Measurements from ENCODE around the gene NLGN1.

The NLGN1 gene

GRCh38 chr3:173958805-173959204 is 561.3 kb downstream of the NLGN1 start:
- DNase-seq (ENCODE audit: low read depth) = no peak
- TF ChIP-seq MYC (IDR thresholded peaks at IDR 0.05; ENCODE audit: low read depth, low read length) (no peak), CTCF (IDR thresholded peaks at IDR 0.05; ENCODE audit: low read depth, low read length) (no peak), POLR2A (IDR thresholded peaks at IDR 0.05; ENCODE audit: extremely low read depth, insufficient read length) (no peak), MAX (IDR thresholded peaks at IDR 0.05; ENCODE audit: low read depth, low read length) (no peak)

GRCh38 chr3:173970281-173970680 is 572.7 kb downstream of the NLGN1 start:
- DNase-seq (ENCODE audit: low read depth) = no peak
- H3K4me3 ChIP-seq (ENCODE audit: low read depth, low read length) = no peak overlapping the region
- TF ChIP-seq MAX (IDR thresholded peaks at IDR 0.05; ENCODE audit: low read depth, low read length) = no peak
- TF ChIP-seq MYC (IDR thresholded peaks at IDR 0.05; ENCODE audit: low read depth, low read length) = no peak
- no peak for TF ChIP-seq POLR2A (IDR thresholded peaks at IDR 0.05; ENCODE audit: extremely low read depth, insufficient read length)
- TF ChIP-seq CTCF (IDR thresholded peaks at IDR 0.05; ENCODE audit: low read depth, low read length) = no peak

More at GRCh38 chr3:173958805-173959204, 561.3 kb downstream of the NLGN1 start:
- no peak overlapping the region for H3K4me3 ChIP-seq (ENCODE audit: low read depth, low read length)

- H3K4me3 ChIP-seq (ENCODE audit: low read depth, low read length) = no peak overlapping the region
- DNase-seq (ENCODE audit: low read depth) = no peak
- TF ChIP-seq POLR2A (IDR thresholded peaks at IDR 0.05; ENCODE audit: extremely low read depth, insufficient read length) (no peak), CTCF (IDR thresholded peaks at IDR 0.05; ENCODE audit: low read depth, low read length) (no peak), MYC (IDR thresholded peaks at IDR 0.05; ENCODE audit: low read depth, low read length) (no peak), MAX (IDR thresholded peaks at IDR 0.05; ENCODE audit: low read depth, low read length) (no peak)
Observed at GRCh38 chr3:173976281-173976680, 578.7 kb downstream of the NLGN1 start.

GRCh38 chr3:173977747-173978146 is 580.2 kb downstream of the NLGN1 start:
- no peak overlapping the region for H3K4me3 ChIP-seq (ENCODE audit: low read depth, low read length)
- no peak for TF ChIP-seq CTCF (IDR thresholded peaks at IDR 0.05; ENCODE audit: low read depth, low read length)
- no peak for TF ChIP-seq MYC (IDR thresholded peaks at IDR 0.05; ENCODE audit: low read depth, low read length)
- no peak for TF ChIP-seq POLR2A (IDR thresholded peaks at IDR 0.05; ENCODE audit: extremely low read depth, insufficient read length)
- no peak for TF ChIP-seq MAX (IDR thresholded peaks at IDR 0.05; ENCODE audit: low read depth, low read length)
- no peak for DNase-seq (ENCODE audit: low read depth)

- no peak for TF ChIP-seq MAX (IDR thresholded peaks at IDR 0.05; ENCODE audit: low read depth, low read length)
- no peak for DNase-seq (ENCODE audit: low read depth)
- H3K4me3 ChIP-seq (ENCODE audit: low read depth, low read length) = no peak overlapping the region
Observed at GRCh38 chr3:173983343-173983742, 585.8 kb downstream of the NLGN1 start.

GRCh38 chr3:173986861-173987410 is 589.4 kb downstream of the NLGN1 start:
- DNase-seq (ENCODE audit: low read depth) = no peak

More at GRCh38 chr3:173986861-173987410, 589.4 kb downstream of the NLGN1 start:
- TF ChIP-seq MYC (IDR thresholded peaks at IDR 0.05; ENCODE audit: low read depth, low read length) = no peak
- no peak for TF ChIP-seq POLR2A (IDR thresholded peaks at IDR 0.05; ENCODE audit: extremely low read depth, insufficient read length)
- TF ChIP-seq MAX (IDR thresholded peaks at IDR 0.05; ENCODE audit: low read depth, low read length) = no peak
- no peak for TF ChIP-seq CTCF (IDR thresholded peaks at IDR 0.05; ENCODE audit: low read depth, low read length)
- H3K4me3 ChIP-seq (ENCODE audit: low read depth, low read length) = no peak overlapping the region

Data from NB4 (cell line).